ENCODE data around the gene RARA.
"Not testable (repeated sequence)": the region's sequence is repeated elsewhere in the genome, so short reads cannot be mapped to it uniquely, and the experiment has no call there.

Gene RARA

DNA sequence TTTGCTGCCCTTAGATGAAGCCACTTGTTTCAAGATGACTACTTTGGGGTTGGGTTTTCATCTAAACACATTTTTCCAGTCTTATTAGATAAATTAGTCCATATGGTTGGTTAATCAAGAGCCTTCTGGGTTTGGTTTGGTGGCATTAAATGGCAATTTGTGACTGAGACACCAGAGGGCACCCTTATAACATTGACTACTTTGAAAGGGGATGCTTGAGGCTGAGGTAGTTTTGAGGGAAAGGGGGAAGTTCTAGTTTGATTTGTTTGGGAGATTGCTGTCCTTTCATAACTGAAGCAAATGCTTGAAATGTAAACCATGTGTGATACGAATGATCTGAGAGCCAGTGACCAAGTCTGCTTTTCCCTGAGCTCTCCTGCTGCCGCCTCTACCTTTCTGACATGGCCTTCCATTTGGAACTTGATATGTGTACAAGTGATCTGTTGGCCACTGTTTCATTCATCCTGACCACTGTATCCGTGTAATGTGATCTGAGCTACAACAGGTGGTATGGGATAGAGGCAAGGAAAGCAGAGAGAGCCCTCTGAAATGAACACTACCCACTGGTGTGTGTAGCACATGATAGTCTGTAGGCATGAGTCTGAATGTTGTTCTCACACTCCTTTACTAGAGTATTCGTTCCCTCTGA is 5.8 kb upstream of the RARA start:
- Histone ChIP-seq H3K4me1 (ENCODE audit: control insufficient read depth, insufficient read depth, low read length) (peaks cover 23% of the 10 kb centered on the region), H3K9me3 (ENCODE audit: control insufficient read depth, low read length) (no peaks in the 10 kb centered on the region), H3K4me3 (ENCODE audit: low read length) (no peak overlapping the region), H3K27me3 (ENCODE audit: control insufficient read depth, insufficient read depth, low read length) (no peaks in the 10 kb centered on the region), H3K36me3 (ENCODE audit: control insufficient read depth, insufficient read depth, low read length) (no peaks in the 10 kb centered on the region), H3K9ac (ENCODE audit: low read length) (no peak overlapping the region)

DNA sequence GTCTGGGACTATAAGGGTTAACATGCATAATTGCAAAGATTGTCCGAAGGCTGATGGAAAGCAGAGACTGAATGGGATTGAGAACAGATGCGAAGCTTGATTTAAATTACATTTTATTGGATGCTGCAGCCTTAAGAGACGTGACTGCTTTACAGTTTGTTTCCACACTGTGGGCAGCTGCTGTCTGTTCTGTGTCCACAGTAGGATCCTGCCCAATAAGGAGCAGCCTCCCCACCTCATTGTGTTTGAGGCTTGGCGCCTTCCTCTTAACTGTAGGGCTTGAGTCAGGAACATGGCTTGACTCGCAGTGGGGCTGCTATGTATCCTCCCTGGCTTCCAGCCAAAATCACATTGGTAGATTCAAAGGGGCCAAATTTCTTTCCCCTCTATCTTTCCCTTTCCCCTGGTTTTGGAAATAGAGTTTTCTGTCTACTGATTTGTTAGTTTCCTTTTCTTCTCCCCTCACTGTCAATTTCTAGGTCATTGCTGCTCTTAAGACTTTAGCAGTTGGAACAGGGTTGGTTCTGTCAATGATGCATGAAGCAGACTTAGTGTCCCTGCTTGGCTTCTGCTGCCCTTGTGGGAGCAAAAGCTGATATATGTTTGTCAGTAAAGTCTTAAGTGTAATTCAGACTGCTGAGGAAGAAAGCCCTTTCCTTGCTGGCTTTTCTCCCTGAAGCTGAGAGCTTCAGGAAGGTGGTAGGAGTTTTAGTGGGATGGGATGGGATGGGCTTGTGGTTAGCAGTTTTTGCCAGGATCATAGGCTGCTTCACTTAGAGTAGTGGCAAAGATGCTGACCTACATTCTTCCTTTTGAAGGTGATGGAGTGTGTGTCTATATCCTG is 5.0 kb upstream of the RARA start:
- H3K27me3 ChIP-seq (ENCODE audit: control insufficient read depth, insufficient read depth, low read length) = no peaks in the 10 kb centered on the region
- H3K9ac ChIP-seq (ENCODE audit: low read length) = no peak overlapping the region
- H3K36me3 ChIP-seq (ENCODE audit: control insufficient read depth, insufficient read depth, low read length) = no peaks in the 10 kb centered on the region
- peaks cover 31% of the 10 kb centered on the region for H3K4me1 ChIP-seq (ENCODE audit: control insufficient read depth, insufficient read depth, low read length)
- H3K9me3 ChIP-seq (ENCODE audit: control insufficient read depth, low read length) = no peaks in the 10 kb centered on the region
- H3K4me3 ChIP-seq (ENCODE audit: low read length) = no peak overlapping the region

DNA sequence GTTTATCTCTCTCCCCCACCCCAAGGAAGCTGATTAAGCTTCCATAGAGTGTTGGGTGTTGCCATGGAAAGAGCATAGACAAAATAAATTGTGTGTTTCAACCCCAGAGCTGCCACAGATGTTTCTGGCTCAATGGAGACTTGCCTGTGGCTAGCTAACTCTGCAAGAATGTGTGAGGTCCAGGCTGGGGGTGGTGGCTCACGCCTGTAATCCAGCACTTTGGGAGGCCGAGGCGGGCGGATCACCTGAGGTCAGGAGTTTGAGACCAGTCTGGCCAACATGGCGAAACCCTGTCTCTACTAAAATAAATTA is 4.5 kb upstream of the RARA start:
- not testable (repeated sequence) for H3K9ac ChIP-seq (ENCODE audit: low read length); H3K9me3 ChIP-seq (ENCODE audit: control insufficient read depth, low read length); H3K27me3 ChIP-seq (ENCODE audit: control insufficient read depth, insufficient read depth, low read length); H3K36me3 ChIP-seq (ENCODE audit: control insufficient read depth, insufficient read depth, low read length); H3K4me3 ChIP-seq (ENCODE audit: low read length)
- peaks cover 37% of the 10 kb centered on the region for H3K4me1 ChIP-seq (ENCODE audit: control insufficient read depth, insufficient read depth, low read length)

DNA sequence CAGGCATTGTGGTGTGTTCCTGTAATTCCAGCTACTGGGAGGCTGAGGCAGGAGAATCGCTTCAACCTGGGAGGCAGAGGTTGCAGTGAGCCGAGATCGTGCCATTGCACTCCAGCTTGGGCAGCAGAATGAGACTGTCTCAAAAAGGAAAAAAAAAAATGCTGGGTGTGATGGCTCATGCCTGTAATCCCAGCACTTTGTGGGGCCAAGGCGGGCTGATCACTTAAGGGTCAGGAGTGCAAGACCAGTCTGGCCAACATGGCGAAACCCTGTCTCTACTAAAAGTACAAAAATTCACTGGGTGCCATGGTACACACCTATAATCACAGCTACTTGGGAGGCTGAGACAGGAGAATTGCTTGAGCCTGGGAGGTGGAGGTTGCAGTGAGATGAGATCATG is 4.1 kb upstream of the RARA start:
- H3K9ac ChIP-seq (ENCODE audit: low read length); H3K36me3 ChIP-seq (ENCODE audit: control insufficient read depth, insufficient read depth, low read length); H3K4me3 ChIP-seq (ENCODE audit: low read length); H3K27me3 ChIP-seq (ENCODE audit: control insufficient read depth, insufficient read depth, low read length); H3K9me3 ChIP-seq (ENCODE audit: control insufficient read depth, low read length): not testable (repeated sequence)
- peaks cover 40% of the 10 kb centered on the region for H3K4me1 ChIP-seq (ENCODE audit: control insufficient read depth, insufficient read depth, low read length)

DNA sequence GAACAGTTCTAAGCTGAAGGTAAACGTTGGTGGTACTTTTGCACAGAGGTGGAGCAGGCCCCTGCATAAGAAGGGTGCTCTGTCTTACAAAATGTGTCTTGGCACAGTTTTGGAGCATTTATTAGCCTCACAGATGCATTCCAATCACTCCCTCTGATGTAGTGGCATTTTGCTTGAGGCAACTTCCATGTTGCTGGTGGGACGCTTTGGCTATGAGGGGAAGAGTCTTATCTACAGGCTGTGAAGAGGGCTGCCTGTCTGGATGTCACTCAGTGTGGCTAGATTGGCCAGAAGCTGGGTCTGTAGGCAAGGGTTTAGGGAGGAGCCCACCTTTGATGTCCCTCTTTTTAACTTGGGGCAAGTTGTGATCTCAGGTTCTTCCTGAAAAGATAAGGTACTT is 2.6 kb upstream of the RARA start:
- Histone ChIP-seq H3K9ac (ENCODE audit: low read length) (no peak overlapping the region), H3K9me3 (ENCODE audit: control insufficient read depth, low read length) (no peaks in the 10 kb centered on the region), H3K27me3 (ENCODE audit: control insufficient read depth, insufficient read depth, low read length) (no peaks in the 10 kb centered on the region), H3K36me3 (ENCODE audit: control insufficient read depth, insufficient read depth, low read length) (no peaks in the 10 kb centered on the region), H3K4me1 (ENCODE audit: control insufficient read depth, insufficient read depth, low read length) (peaks cover 56% of the 10 kb centered on the region), H3K4me3 (ENCODE audit: low read length) (no peak overlapping the region)

DNA sequence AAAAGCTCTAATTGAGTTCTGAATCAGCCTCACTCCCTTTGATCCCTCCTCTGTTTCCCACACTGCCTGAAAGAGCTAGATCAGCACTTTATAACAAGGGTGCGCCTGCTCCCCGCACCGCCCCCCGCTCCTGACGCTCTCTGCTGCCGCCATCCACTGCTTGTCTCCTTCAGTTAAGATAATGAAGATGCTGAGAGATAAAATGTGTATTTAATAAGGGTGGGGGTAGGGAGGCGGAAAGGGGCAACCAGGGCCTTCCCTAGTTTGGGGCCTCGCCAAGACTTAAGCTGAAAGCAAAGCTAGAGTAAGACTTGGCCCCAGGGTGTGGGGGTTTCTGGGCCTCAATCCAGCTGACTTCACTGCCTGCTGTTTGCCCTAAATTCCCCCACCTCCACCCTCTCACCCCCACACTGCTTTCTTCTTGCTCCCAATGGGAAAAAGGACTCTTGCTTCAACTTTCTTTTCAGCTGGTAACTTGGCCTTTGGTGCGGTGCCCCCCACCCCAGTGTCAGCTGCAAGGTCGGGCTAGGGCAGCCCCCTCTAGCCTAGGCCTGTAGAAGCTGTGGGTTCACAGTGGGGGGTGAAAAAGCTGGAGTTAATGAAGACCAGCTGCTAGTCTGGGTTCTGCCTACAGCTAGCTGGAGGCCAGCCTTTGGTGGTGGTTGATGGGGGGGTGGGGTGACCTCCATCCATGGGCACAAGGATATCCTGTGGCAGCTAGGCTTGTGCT is 1.8 kb upstream of the RARA start:
- no peaks in the 10 kb centered on the region for H3K9me3 ChIP-seq (ENCODE audit: control insufficient read depth, low read length)
- no peaks in the 10 kb centered on the region for H3K36me3 ChIP-seq (ENCODE audit: control insufficient read depth, insufficient read depth, low read length)
- no peak overlapping the region for H3K4me3 ChIP-seq (ENCODE audit: low read length)
- H3K27me3 ChIP-seq (ENCODE audit: control insufficient read depth, insufficient read depth, low read length) = no peaks in the 10 kb centered on the region
- peaks cover 63% of the 10 kb centered on the region for H3K4me1 ChIP-seq (ENCODE audit: control insufficient read depth, insufficient read depth, low read length)
- H3K9ac ChIP-seq (ENCODE audit: low read length) = peak overlapping the region; percentile 29

DNA sequence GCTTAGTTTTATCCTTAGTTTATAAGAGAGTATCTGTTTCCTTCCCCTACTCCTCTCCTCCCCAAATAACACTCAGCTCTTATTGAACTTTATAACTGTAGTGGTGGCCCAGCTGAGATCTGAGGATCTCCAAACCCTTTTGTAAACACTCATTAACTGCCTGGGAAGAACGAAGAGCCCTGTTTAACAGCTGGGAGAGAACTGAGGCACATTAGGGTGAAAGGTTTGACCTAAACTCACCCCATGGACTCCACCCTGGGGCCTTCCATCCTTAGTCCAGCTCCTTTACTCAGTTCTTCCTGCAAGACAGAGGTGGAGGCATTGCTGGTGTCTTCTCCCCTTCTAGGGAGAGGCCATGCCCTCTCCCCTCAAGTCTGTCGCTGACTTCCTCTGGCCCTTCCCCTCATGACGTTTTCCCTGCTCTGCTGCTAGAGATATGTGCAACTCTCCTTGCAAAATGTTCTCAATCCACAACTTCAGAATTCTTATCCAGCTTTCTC is 1.2 kb upstream of the RARA start:
- Histone ChIP-seq H3K4me1 (ENCODE audit: control insufficient read depth, insufficient read depth, low read length) (peaks cover 70% of the 10 kb centered on the region), H3K36me3 (ENCODE audit: control insufficient read depth, insufficient read depth, low read length) (no peaks in the 10 kb centered on the region), H3K4me3 (ENCODE audit: low read length) (no peak overlapping the region), H3K27me3 (ENCODE audit: control insufficient read depth, insufficient read depth, low read length) (no peaks in the 10 kb centered on the region), H3K9me3 (ENCODE audit: control insufficient read depth, low read length) (no peaks in the 10 kb centered on the region), H3K9ac (ENCODE audit: low read length) (peak overlapping the region; percentile 29)

DNA sequence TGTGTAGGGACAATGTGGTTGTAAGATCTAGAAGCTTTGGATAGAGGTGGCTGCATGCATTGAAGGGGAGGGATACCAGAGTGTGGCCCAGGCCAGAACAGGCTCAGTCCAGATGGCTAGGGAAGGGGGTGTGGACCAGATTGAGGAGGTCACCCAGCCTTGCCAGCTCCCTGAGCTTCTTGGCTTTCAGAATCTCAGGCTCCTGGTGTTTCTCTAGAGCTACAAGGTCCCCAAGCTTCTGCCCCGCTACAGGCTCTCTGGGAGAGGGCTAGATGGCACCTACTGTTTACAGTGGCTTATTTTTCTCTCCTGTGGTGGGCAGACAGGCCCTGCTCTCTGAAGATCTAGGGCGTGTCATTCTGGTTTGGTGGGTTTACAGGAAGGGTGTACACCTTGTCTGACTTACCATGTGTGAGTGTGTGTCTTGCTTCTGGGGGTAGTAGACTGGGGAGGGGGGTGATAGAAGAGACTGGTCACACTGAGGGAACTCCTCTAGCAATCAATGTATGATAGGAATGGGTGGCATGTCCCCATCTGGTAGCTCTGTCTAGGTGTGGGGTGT is 1.1 kb downstream of the RARA start:
- peak overlapping the region; percentile 76 for H3K4me3 ChIP-seq (ENCODE audit: low read length)
- no peaks in the 10 kb centered on the region for H3K9me3 ChIP-seq (ENCODE audit: control insufficient read depth, low read length)
- H3K9ac ChIP-seq (ENCODE audit: low read length) = peak overlapping the region; percentile 69
- no peaks in the 10 kb centered on the region for H3K27me3 ChIP-seq (ENCODE audit: control insufficient read depth, insufficient read depth, low read length)
- peaks cover 85% of the 10 kb centered on the region for H3K4me1 ChIP-seq (ENCODE audit: control insufficient read depth, insufficient read depth, low read length)
- H3K36me3 ChIP-seq (ENCODE audit: control insufficient read depth, insufficient read depth, low read length) = no peaks in the 10 kb centered on the region

DNA sequence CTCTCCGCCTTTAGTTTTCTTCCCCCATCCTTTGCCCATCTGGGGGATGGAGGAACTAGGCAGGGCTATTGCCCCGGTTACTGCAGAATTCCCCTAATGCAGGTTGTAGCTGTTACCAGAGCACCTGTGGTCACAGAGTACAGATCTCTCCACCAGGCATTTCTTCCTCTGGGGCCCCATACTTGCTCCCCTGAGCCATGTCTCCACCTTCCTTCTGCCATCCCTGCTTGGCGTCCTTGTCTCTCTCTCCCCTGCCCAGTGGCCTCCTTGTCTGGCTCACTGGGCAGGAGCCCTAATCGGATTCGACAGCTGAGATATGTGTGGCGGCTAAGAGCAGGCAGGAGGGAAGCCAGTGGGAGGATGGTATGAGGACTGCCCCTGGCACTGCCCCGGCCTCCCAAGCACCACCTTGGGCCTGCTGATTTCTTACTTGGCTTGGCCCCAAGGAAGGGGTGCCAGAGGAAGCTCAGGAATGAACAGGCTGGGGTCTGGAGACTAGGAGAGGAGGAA is 2.0 kb downstream of the RARA start:
- Histone ChIP-seq H3K9me3 (ENCODE audit: control insufficient read depth, low read length) (no peaks in the 10 kb centered on the region), H3K4me3 (ENCODE audit: low read length) (peak overlapping the region; percentile 10), H3K9ac (ENCODE audit: low read length) (peak overlapping the region; percentile 69), H3K4me1 (ENCODE audit: control insufficient read depth, insufficient read depth, low read length) (peaks cover 94% of the 10 kb centered on the region), H3K27me3 (ENCODE audit: control insufficient read depth, insufficient read depth, low read length) (no peaks in the 10 kb centered on the region), H3K36me3 (ENCODE audit: control insufficient read depth, insufficient read depth, low read length) (no peaks in the 10 kb centered on the region)

DNA sequence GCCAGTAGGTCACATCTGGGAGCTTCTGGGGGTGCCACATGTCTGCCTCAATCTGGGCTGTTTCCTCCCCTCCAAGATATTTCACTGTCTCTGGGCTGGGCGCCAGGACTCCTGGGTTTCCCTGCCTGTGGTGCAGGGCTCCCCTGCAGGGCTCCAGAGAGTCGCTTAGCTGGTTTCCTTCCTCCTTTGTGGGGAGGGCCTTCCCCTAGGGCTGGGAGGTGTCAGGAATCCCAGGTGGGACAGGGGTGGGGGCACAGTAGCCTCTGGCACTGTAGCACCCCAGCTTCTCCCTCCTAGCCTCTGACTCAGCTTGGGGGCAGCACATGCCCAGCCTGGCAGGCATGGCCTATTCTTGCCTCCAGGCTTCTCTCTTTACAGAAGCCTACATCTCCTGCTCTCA is 2.6 kb downstream of the RARA start:
- Histone ChIP-seq H3K9ac (ENCODE audit: low read length) (peak overlapping the region; percentile 18), H3K9me3 (ENCODE audit: control insufficient read depth, low read length) (no peaks in the 10 kb centered on the region), H3K36me3 (ENCODE audit: control insufficient read depth, insufficient read depth, low read length) (no peaks in the 10 kb centered on the region), H3K4me3 (ENCODE audit: low read length) (no peak overlapping the region), H3K27me3 (ENCODE audit: control insufficient read depth, insufficient read depth, low read length) (no peaks in the 10 kb centered on the region), H3K4me1 (ENCODE audit: control insufficient read depth, insufficient read depth, low read length) (peaks cover 97% of the 10 kb centered on the region)

DNA sequence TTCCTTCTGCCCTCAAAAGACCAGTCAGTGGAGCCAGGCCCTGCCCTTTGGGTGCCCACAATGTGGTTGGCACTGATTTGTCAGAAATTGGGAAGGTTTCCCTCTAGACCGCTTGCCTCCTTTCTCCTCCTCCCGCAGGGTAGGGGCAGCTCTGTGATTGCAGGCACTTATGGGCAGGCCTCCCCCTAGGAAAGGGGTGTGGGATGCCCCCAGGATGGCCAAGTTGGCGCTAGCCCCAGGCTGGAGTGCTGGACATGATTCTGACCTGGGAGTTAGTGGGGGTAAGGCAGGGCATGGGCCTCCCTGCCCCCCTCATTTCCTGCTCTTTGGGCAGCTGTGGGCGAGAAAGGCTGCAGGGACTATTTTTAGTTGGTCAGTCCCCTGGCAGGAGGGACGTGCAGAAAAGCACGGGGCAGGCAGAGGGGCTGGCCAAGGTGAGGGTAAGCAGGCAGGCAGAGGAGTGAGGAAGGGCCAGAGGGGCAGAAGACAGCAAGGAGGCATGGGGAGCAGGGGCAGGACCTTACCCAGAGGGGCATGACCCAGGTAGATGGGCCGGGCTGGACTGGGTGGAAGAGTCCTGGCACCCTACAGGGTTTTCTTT is 3.3 kb downstream of the RARA start:
- Histone ChIP-seq H3K9me3 (ENCODE audit: control insufficient read depth, low read length) (no peaks in the 10 kb centered on the region), H3K27me3 (ENCODE audit: control insufficient read depth, insufficient read depth, low read length) (no peaks in the 10 kb centered on the region), H3K4me1 (ENCODE audit: control insufficient read depth, insufficient read depth, low read length) (peaks cover 97% of the 10 kb centered on the region), H3K36me3 (ENCODE audit: control insufficient read depth, insufficient read depth, low read length) (no peaks in the 10 kb centered on the region), H3K4me3 (ENCODE audit: low read length) (no peak overlapping the region), H3K9ac (ENCODE audit: low read length) (no peak overlapping the region)

All from mucosa of stomach (tissue), 1 donor.